ENCODE data around the gene HOMER1. TPM values are rescaled to one million over a fixed set of nuclear protein-coding genes. Genes with fewer than 3 reads are reported as not detected.

HOMER1 gene
- total and polyA plus RNA-seq, 2 of the 4 experiments (the other 2 are of a cell fraction): 1.9 to 6.8 TPM

DNA sequence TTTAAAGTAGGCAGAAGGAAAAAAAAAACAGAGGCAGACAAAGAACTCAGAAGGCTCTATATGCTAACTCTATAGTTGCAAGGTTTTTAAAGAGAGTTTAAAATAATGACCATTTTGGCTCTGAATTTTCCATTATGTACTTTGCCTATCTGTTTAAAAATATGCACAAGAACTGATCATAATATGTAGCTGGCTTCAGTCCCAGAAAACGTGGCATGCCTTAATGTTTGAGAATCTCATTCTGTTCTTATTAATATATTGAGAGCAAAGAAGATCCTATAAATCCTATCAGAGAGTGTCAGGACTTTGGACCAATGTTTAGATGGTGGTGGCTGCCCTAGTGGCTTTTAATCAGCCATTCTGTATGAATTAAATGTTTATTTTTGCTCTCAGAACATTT lies 156.5 kb downstream of the HOMER1 start:
- Histone ChIP-seq H3K14ac (replicated peaks; ENCODE audit: low read depth, low read length) (no peak overlapping the region), H2BK5ac (ENCODE audit: low read depth, low read length, poor library complexity, severe bottlenecking) (no peak overlapping the region), H2AK5ac (ENCODE audit: low read depth, low read length) (no peak overlapping the region), H3K36me3 (ENCODE audit: control insufficient read depth, insufficient read depth, low read length) (no peaks in the 10 kb centered on the region), H3K4me3 (ENCODE audit: insufficient read depth, low read depth, low read length) (no peak overlapping the region), H3K4me1 (ENCODE audit: control insufficient read depth, insufficient read depth, low read length) (no peaks in the 10 kb centered on the region), H2AFZ (replicated peaks; ENCODE audit: low read length, poor library complexity) (no peak overlapping the region), H3K23ac (ENCODE audit: low read depth, low read length) (no peak overlapping the region), H3K56ac (ENCODE audit: extremely low read depth, insufficient read depth, low read length) (no peak overlapping the region), H3K79me1 (ENCODE audit: low read depth in 1 of 2, low read length in 2 of 2) (no peaks in the 10 kb centered on the region), H3K9me3 (ENCODE audit: control insufficient read depth, insufficient read depth, low read length) (no peaks in the 10 kb centered on the region), H3K27ac (ENCODE audit: insufficient read depth, low read length) (no peak overlapping the region), H2BK20ac (ENCODE audit: low read depth, low read length) (no peak overlapping the region), H3K4ac (ENCODE audit: low read depth, low read length) (no peak overlapping the region), H2BK15ac (ENCODE audit: low read depth, low read length) (no peak overlapping the region), H4K20me1 (ENCODE audit: insufficient read depth, low read length) (no peaks in the 10 kb centered on the region), H3K18ac (ENCODE audit: low read depth, low read length) (no peak overlapping the region), H4K8ac (ENCODE audit: low read depth in 2 of 2, low read length in 2 of 2) (no peak overlapping the region), H3K4me2 (ENCODE audit: low read depth, low read length) (no peak overlapping the region), H3K27me3 (ENCODE audit: control insufficient read depth, insufficient read depth, low read length) (no peaks in the 10 kb centered on the region), H3K9me1 (ENCODE audit: insufficient read depth, low read length) (no peaks in the 10 kb centered on the region), H2AK9ac (replicated peaks; ENCODE audit: low read depth, low read length, poor library complexity) (no peak overlapping the region), H3K9ac (ENCODE audit: low read depth, low read length) (no peak overlapping the region), H4K5ac (ENCODE audit: low read depth, low read length) (no peak overlapping the region), H4K91ac (ENCODE audit: insufficient read depth, low read depth, low read length) (no peak overlapping the region), H2BK120ac (ENCODE audit: low read depth, low read length) (no peak overlapping the region)
- intact Hi-C loops (cut with micrococcal nuclease) (no loop called here), in situ Hi-C loops (cut with MboI; ENCODE audit: low sequenced_read_pairs) (no loop called here), dilution Hi-C loops (cut with HindIII; ENCODE audit: low sequenced_read_pairs, unreplicated experiment) (no loop called here)
- DNase-seq (peak; percentile 35), ATAC-seq (ENCODE audit: low read depth) (no peak)
- TF ChIP-seq SMC3 (IDR thresholded peaks at IDR 0.05; ENCODE audit: low read depth, low read length): no peak
- TF ChIP-seq MAZ (IDR thresholded peaks at IDR 0.05; ENCODE audit: borderline replicate concordance, low read depth, low read length): no peak
- no peak for TF ChIP-seq CEBPB (IDR thresholded peaks at IDR 0.05; ENCODE audit: low read depth, low read length)
- no peak for TF ChIP-seq MXI1 (IDR thresholded peaks at IDR 0.05; ENCODE audit: borderline replicate concordance, low read depth, low read length)
- TF ChIP-seq POLR2A (IDR thresholded peaks at IDR 0.05; ENCODE audit: low read depth, low read length): no peak
- TF ChIP-seq FOS (IDR thresholded peaks at IDR 0.05; ENCODE audit: low read depth, low read length): no peak
- TF ChIP-seq, protein P1, sequence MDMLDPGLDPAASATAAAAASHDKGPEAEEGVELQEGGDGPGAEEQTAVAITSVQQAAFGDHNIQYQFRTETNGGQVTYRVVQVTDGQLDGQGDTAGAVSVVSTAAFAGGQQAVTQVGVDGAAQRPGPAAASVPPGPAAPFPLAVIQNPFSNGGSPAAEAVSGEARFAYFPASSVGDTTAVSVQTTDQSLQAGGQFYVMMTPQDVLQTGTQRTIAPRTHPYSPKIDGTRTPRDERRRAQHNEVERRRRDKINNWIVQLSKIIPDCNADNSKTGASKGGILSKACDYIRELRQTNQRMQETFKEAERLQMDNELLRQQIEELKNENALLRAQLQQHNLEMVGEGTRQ (IDR thresholded peaks at IDR 0.05; ENCODE audit: low read depth, low read length): no peak
- TF ChIP-seq RFX5 (IDR thresholded peaks at IDR 0.05; ENCODE audit: low read depth, low read length): no peak
- no peak for TF ChIP-seq BHLHE40 (IDR thresholded peaks at IDR 0.05; ENCODE audit: low read depth, low read length)
- TF ChIP-seq, protein P2, sequence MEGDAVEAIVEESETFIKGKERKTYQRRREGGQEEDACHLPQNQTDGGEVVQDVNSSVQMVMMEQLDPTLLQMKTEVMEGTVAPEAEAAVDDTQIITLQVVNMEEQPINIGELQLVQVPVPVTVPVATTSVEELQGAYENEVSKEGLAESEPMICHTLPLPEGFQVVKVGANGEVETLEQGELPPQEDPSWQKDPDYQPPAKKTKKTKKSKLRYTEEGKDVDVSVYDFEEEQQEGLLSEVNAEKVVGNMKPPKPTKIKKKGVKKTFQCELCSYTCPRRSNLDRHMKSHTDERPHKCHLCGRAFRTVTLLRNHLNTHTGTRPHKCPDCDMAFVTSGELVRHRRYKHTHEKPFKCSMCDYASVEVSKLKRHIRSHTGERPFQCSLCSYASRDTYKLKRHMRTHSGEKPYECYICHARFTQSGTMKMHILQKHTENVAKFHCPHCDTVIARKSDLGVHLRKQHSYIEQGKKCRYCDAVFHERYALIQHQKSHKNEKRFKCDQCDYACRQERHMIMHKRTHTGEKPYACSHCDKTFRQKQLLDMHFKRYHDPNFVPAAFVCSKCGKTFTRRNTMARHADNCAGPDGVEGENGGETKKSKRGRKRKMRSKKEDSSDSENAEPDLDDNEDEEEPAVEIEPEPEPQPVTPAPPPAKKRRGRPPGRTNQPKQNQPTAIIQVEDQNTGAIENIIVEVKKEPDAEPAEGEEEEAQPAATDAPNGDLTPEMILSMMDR (conservative IDR thresholded peaks at IDR 0.05; ENCODE audit: low read depth, low read length): no peak
- WGBS, 2 experiments (ENCODE audit: extremely low coverage in 2 of 2, insufficient read length in 1 of 2): no CpG with 5 or more reads among the region's 1 CpG
- BruUV-seq (replicated peaks): no TSS peak
- ChIA-PET CTCF (interaction anchor here (0.6 to 1.2 kb wide), 2 partner anchors 10 to 260 kb away, joined by 3 read pairs; no protein-coding TSS in a partner anchor), POLR2A (ENCODE audit: unreplicated experiment) (interaction anchor here (0.6 kb wide), 1 partner anchor 53 kb away, joined by 3 read pairs; no protein-coding TSS in a partner anchor)
